ENCODE measurements around the gene MED13. TPM values are rescaled to one million over a fixed set of nuclear protein-coding genes. Genes with fewer than 3 reads are reported as not detected.

The MED13 gene
- total and polyA plus RNA-seq, 11 donors, result 5.6 to 59.1 (median 38.9) TPM

DNA sequence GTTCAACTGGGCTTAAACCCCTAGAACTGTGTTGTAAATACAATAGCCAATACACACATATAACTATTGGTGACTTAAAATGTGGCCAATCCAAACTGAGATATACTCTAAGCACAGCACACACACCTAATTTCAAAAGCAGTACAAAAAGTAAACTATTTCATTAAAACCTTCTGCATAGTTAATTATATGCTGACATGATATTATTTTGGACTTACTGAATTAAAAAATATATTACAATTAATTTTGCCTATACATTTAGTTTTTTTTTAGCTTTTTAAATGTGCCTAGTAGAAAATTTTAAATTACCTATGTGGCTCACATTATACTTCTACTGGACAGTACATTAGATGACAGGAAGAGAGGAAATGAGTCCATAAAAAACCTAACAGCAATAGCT is 21.5 kb downstream of the MED13 start:
- DNase-seq (no peak), ATAC-seq (no peak)
- H3K27me3 ChIP-seq, result no peaks in the 10 kb centered on the region
- intact Hi-C loops (cut with DNase I), result no loop called here
- no peak overlapping the region for H3K4me3 ChIP-seq
- H3K9me3 ChIP-seq, result no peaks in the 10 kb centered on the region
- no peak for TF ChIP-seq POLR2A (IDR thresholded peaks at IDR 0.05)
- TF ChIP-seq, protein P1, sequence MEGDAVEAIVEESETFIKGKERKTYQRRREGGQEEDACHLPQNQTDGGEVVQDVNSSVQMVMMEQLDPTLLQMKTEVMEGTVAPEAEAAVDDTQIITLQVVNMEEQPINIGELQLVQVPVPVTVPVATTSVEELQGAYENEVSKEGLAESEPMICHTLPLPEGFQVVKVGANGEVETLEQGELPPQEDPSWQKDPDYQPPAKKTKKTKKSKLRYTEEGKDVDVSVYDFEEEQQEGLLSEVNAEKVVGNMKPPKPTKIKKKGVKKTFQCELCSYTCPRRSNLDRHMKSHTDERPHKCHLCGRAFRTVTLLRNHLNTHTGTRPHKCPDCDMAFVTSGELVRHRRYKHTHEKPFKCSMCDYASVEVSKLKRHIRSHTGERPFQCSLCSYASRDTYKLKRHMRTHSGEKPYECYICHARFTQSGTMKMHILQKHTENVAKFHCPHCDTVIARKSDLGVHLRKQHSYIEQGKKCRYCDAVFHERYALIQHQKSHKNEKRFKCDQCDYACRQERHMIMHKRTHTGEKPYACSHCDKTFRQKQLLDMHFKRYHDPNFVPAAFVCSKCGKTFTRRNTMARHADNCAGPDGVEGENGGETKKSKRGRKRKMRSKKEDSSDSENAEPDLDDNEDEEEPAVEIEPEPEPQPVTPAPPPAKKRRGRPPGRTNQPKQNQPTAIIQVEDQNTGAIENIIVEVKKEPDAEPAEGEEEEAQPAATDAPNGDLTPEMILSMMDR (IDR thresholded peaks at IDR 0.05), result no peak
- H3K4me1 ChIP-seq, result peaks cover 0 to 40% (median 11%) of the 10 kb centered on the region in 12 donors
- H3K27ac ChIP-seq, result no peak overlapping the region
- H3K36me3 ChIP-seq, result peaks cover 0 to 98% (median 80%) of the 10 kb centered on the region in 9 donors

- no peak overlapping the region for H3K27ac ChIP-seq
- WGBS, 4 donors, result 69 to 84% (median 73%) methylated on average over 2 of the region's 2 CpGs
- intact Hi-C loops (cut with DNase I), result no loop called here
Measured at GRCh38 chr17:62043140-62043539, 21.9 kb downstream of the MED13 start.

GRCh38 chr17:62038248-62038647 is 26.8 kb downstream of the MED13 start:
- no peaks in the 10 kb centered on the region for H3K9me3 ChIP-seq
- peaks cover 0 to 89% (median 57%) of the 10 kb centered on the region in 9 donors for H3K36me3 ChIP-seq
- intact Hi-C loops (cut with DNase I), result no loop called here
- DNase-seq, result no peak
- WGBS, 4 donors, result 81 to 89% (median 83%) methylated on average over 1 of the region's 1 CpG
- no peaks in the 10 kb centered on the region for H3K27me3 ChIP-seq
- no peak overlapping the region for H3K4me3 ChIP-seq
- TF ChIP-seq, protein P1 (IDR thresholded peaks at IDR 0.05), result no peak
- no peak for TF ChIP-seq POLR2A (IDR thresholded peaks at IDR 0.05)
- peak in 2 of 4 donors; percentile 22 for ATAC-seq
- H3K27ac ChIP-seq, result no peak overlapping the region
- peaks cover 0 to 16% (median 0%) of the 10 kb centered on the region in 12 donors for H3K4me1 ChIP-seq

More at GRCh38 chr17:62043140-62043539, 21.9 kb downstream of the MED13 start:
- DNase-seq (no peak), ATAC-seq (no peak)
- H3K36me3 ChIP-seq, result peaks cover 0 to 93% (median 76%) of the 10 kb centered on the region in 9 donors
- no peaks in the 10 kb centered on the region for H3K9me3 ChIP-seq
- H3K27me3 ChIP-seq, result no peaks in the 10 kb centered on the region
- H3K4me3 ChIP-seq, result no peak overlapping the region
- TF ChIP-seq, protein P1 (IDR thresholded peaks at IDR 0.05), result no peak
- no peak for TF ChIP-seq POLR2A (IDR thresholded peaks at IDR 0.05)
- peaks cover 0 to 41% (median 11%) of the 10 kb centered on the region in 12 donors for H3K4me1 ChIP-seq

DNA sequence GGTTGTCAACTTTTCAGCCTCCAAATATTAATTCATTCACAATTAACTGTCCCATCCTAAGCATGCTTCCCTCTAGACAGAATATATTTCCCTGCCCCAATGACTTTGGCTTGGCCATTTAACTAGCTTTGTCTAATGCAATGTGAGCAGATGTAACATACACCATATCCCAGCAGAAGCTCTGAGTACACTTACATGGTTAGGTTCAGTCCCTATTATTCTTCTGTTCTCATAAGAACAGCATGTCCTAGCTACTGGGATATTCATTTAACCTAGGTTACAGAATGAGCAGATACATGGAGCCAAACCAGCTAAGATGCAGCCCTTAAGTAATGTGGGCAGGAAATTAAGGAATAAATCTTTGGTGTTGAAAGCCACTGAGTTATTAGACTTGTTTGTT is 31.8 kb downstream of the MED13 start:
- no peak for DNase-seq
- peaks cover 0 to 10% (median 0%) of the 10 kb centered on the region in 12 donors for H3K4me1 ChIP-seq
- no peaks in the 10 kb centered on the region for H3K9me3 ChIP-seq
- H3K27me3 ChIP-seq, result no peaks in the 10 kb centered on the region
- peaks cover 0 to 94% (median 77%) of the 10 kb centered on the region in 9 donors for H3K36me3 ChIP-seq
- no peak for TF ChIP-seq POLR2A (IDR thresholded peaks at IDR 0.05)
- TF ChIP-seq, protein P1 (IDR thresholded peaks at IDR 0.05), result no peak
- intact Hi-C loops (cut with DNase I), result no loop called here
- no peak for ATAC-seq
- H3K27ac ChIP-seq, result no peak overlapping the region
- no peak overlapping the region for H3K4me3 ChIP-seq
